Measurements from ENCODE around the gene CD33. TPM values are rescaled to one million over a fixed set of nuclear protein-coding genes. Genes with fewer than 3 reads are reported as not detected.
"Not testable (repeated sequence)": the region's sequence is repeated elsewhere in the genome, so short reads cannot be mapped to it uniquely, and the experiment has no call there.

The CD33 gene
- total RNA-seq, 1 experiment from 2014 or later, result not detected

GRCh38 chr19:51204321-51204720 lies 20.6 kb upstream of the CD33 start:
- in situ Hi-C loops (cut with HindIII; ENCODE audit: low sequenced_read_pairs), result no loop called here
- DNase-seq (ENCODE audit: low spot score), result no peak

GRCh38 chr19:51207747-51208146 lies 17.1 kb upstream of the CD33 start:
- no peak for DNase-seq (ENCODE audit: low spot score)
- in situ Hi-C loops (cut with HindIII; ENCODE audit: low sequenced_read_pairs), result no loop called here

- no peak for DNase-seq (ENCODE audit: low spot score)
- in situ Hi-C loops (cut with HindIII; ENCODE audit: low sequenced_read_pairs), result no loop called here
These were observed 14.6 kb upstream of the CD33 start for GRCh38 chr19:51210191-51210784.

- in situ Hi-C loops (cut with HindIII; ENCODE audit: low sequenced_read_pairs), result not testable (repeated sequence)
These were observed 14.0 kb upstream of the CD33 start for GRCh38 chr19:51210874-51211361.

GRCh38 chr19:51211833-51212232 lies 13.0 kb upstream of the CD33 start:
- in situ Hi-C loops (cut with HindIII; ENCODE audit: low sequenced_read_pairs), result no loop called here
- DNase-seq (ENCODE audit: low spot score), result no peak

More at GRCh38 chr19:51210874-51211361, 14.0 kb upstream of the CD33 start:
- not testable (repeated sequence) for DNase-seq (ENCODE audit: low spot score)

- DNase-seq (ENCODE audit: low spot score), result no peak
- in situ Hi-C loops (cut with HindIII; ENCODE audit: low sequenced_read_pairs), result no loop called here
These were observed 5.6 kb upstream of the CD33 start for GRCh38 chr19:51219307-51219706.

- in situ Hi-C loops (cut with HindIII; ENCODE audit: low sequenced_read_pairs), result no loop called here
These were observed 4.9 kb upstream of the CD33 start for GRCh38 chr19:51219971-51220370.

GRCh38 chr19:51220996-51221395 lies 3.9 kb upstream of the CD33 start:
- no peak for DNase-seq (ENCODE audit: low spot score)
- in situ Hi-C loops (cut with HindIII; ENCODE audit: low sequenced_read_pairs), result no loop called here

More at GRCh38 chr19:51219971-51220370, 4.9 kb upstream of the CD33 start:
- no peak for DNase-seq (ENCODE audit: low spot score)

- DNase-seq (ENCODE audit: low spot score), result no peak
- in situ Hi-C loops (cut with HindIII; ENCODE audit: low sequenced_read_pairs), result no loop called here
These were observed 678 bp upstream of the CD33 start for GRCh38 chr19:51224163-51224641.

- no peak for DNase-seq (ENCODE audit: low spot score)
- in situ Hi-C loops (cut with HindIII; ENCODE audit: low sequenced_read_pairs), result no loop called here
These were observed 1.2 kb downstream of the CD33 start for GRCh38 chr19:51226067-51226466.

GRCh38 chr19:51227326-51227725 lies 2.4 kb downstream of the CD33 start:
- DNase-seq (ENCODE audit: low spot score), result no peak
- in situ Hi-C loops (cut with HindIII; ENCODE audit: low sequenced_read_pairs), result no loop called here

GRCh38 chr19:51227966-51228365 lies 3.1 kb downstream of the CD33 start:
- in situ Hi-C loops (cut with HindIII; ENCODE audit: low sequenced_read_pairs), result no loop called here

GRCh38 chr19:51240866-51241265 lies 16.0 kb downstream of the CD33 start:
- in situ Hi-C loops (cut with HindIII; ENCODE audit: low sequenced_read_pairs), result no loop called here
- DNase-seq (ENCODE audit: low spot score), result no peak

More at GRCh38 chr19:51227966-51228365, 3.1 kb downstream of the CD33 start:
- DNase-seq (ENCODE audit: low spot score), result no peak

GRCh38 chr19:51242881-51243630 lies 18.2 kb downstream of the CD33 start:
- in situ Hi-C loops (cut with HindIII; ENCODE audit: low sequenced_read_pairs), result no loop called here
- DNase-seq (ENCODE audit: low spot score), result no peak

GRCh38 chr19:51246164-51246552 lies 21.3 kb downstream of the CD33 start:
- DNase-seq (ENCODE audit: low spot score), result no peak
- in situ Hi-C loops (cut with HindIII; ENCODE audit: low sequenced_read_pairs), result no loop called here

- in situ Hi-C loops (cut with HindIII; ENCODE audit: low sequenced_read_pairs), result no loop called here
- DNase-seq (ENCODE audit: low spot score), result no peak
These were observed 23.2 kb downstream of the CD33 start for GRCh38 chr19:51247972-51248590.

- DNase-seq (ENCODE audit: low spot score), result no peak
- in situ Hi-C loops (cut with HindIII; ENCODE audit: low sequenced_read_pairs), result no loop called here
These were observed 26.0 kb downstream of the CD33 start, which contains the start of gene SIGLECL1 for GRCh38 chr19:51250786-51251467. Gene SIGLECL1, plus strand, starts transcription at chr19:51251080. Its CDS starts 12,993 bp downstream, at chr19:51264073.

- DNase-seq (ENCODE audit: low spot score), result no peak
- in situ Hi-C loops (cut with HindIII; ENCODE audit: low sequenced_read_pairs), result no loop called here
These were observed 26.6 kb downstream of the CD33 start for GRCh38 chr19:51251468-51251820.

GRCh38 chr19:51252306-51253079 lies 27.6 kb downstream of the CD33 start:
- in situ Hi-C loops (cut with HindIII; ENCODE audit: low sequenced_read_pairs), result no loop called here
- no peak for DNase-seq (ENCODE audit: low spot score)

Data from G401 (cell line).